Keratinocyte (primary cell): Measurements from ENCODE around the gene POU6F2. TPM values are rescaled to one million over a fixed set of nuclear protein-coding genes. Genes with fewer than 3 reads are reported as not detected.

Experiments
- DNase-seq: peaks from one replicate; pipeline ENCODE4 v3.0.0-alpha.2; 2011; ENCODE audit warnings: low read depth, missing footprints, low spot score
- FAIRE-seq: peaks from 2 replicates; lab custom pipeline; 2011; peaks lifted over from hg19 to GRCh38; lab: Jason Lieb, UNC
- H2AFZ ChIP-seq: 2 replicates; pipeline ENCODE4 v1.6.0; 2012; ENCODE audit warnings: low read length, control low read depth, inconsistent platforms; ENCODE audit not compliant: control insufficient read depth
- H3K27ac ChIP-seq: 2 replicates; pipeline ENCODE4 v1.5.1; 2011; ENCODE audit warnings: low read length; ENCODE audit not compliant: control insufficient read depth, insufficient read depth
- H3K27me3 ChIP-seq: 3 replicates; pipeline ENCODE4 v1.6.0; 2011; ENCODE audit warnings: low read length; ENCODE audit not compliant: control insufficient read depth, insufficient read depth; ENCODE audit errors: extremely low read depth
- H3K36me3 ChIP-seq, 2 experiments: 2 replicates in 1 of 2; 3 replicates in 1 of 2; pipeline ENCODE4 v1.5.1; 2011; ENCODE audit warnings: low read length in 2 of 2, mild to moderate bottlenecking in 1 of 2; ENCODE audit not compliant: control insufficient read depth in 2 of 2, insufficient read depth in 2 of 2; ENCODE audit errors: extremely low read depth in 1 of 2
- H3K4me1 ChIP-seq: 3 replicates; pipeline ENCODE4 v1.5.1; 2011; ENCODE audit warnings: low read length; ENCODE audit not compliant: control insufficient read depth, insufficient read depth; ENCODE audit errors: extremely low read depth
- H3K4me2 ChIP-seq: 3 replicates; pipeline ENCODE4 v1.6.0; 2011; ENCODE audit warnings: low read depth, low read length; ENCODE audit not compliant: control insufficient read depth, insufficient read depth; ENCODE audit errors: extremely low read depth
- H3K4me3 ChIP-seq, 3 experiments: fragments of 200-600 bp in 1 of 3; sonication (generic) in 1 of 3; 2 replicates in 2 of 3; 3 replicates in 1 of 3; pipeline ENCODE4 v1.5.1; 2011 to 2016; ENCODE audit warnings: low read length in 3 of 3, mild to moderate bottlenecking in 3 of 3, control low read depth in 2 of 3, inconsistent platforms in 1 of 3, low read depth in 1 of 3, mixed read lengths in 1 of 3, mixed run types in 1 of 3, moderate library complexity in 1 of 3; ENCODE audit not compliant: control insufficient read depth in 2 of 3, insufficient read depth in 2 of 3; ENCODE audit errors: extremely low read depth in 1 of 3
- H3K79me2 ChIP-seq: 2 replicates; pipeline ENCODE4 v1.6.0; 2012; ENCODE audit warnings: low read length; ENCODE audit not compliant: control insufficient read depth, insufficient read depth
- H3K9ac ChIP-seq: 3 replicates; pipeline ENCODE4 v1.6.0; 2011; ENCODE audit warnings: low read length; ENCODE audit not compliant: control insufficient read depth, insufficient read depth; ENCODE audit errors: extremely low read depth
- H3K9me1 ChIP-seq: 3 replicates; pipeline ENCODE4 v1.6.0; 2011; ENCODE audit warnings: low read length; ENCODE audit not compliant: control insufficient read depth, insufficient read depth; ENCODE audit errors: extremely low read depth
- H3K9me3 ChIP-seq: 2 replicates; pipeline ENCODE4 v1.5.1; 2012; ENCODE audit warnings: low read depth, low read length; ENCODE audit not compliant: control insufficient read depth
- H4K20me1 ChIP-seq: 3 replicates; pipeline ENCODE4 v1.6.0; 2011; ENCODE audit warnings: low read length; ENCODE audit not compliant: control insufficient read depth, insufficient read depth; ENCODE audit errors: extremely low read depth
- EZH2 ChIP-seq: IDR thresholded peaks from one replicate; pipeline ENCODE4 v1.6.1; 2012; ENCODE audit warnings: inconsistent platforms, mild to moderate bottlenecking, low read length, moderate library complexity
- dilution Hi-C: fragments of 300-500 bp; cut with MboI; formaldehyde crosslinking; loops from one replicate; pipeline ENCODE4 v1.7.0; 2020; ENCODE audit warnings: low sequenced_read_pairs; ENCODE audit not compliant: extremely low pct_ligation_motif_present
- polyA plus RNA-seq, 5 experiments: library from polyadenylated mRNA; depleted of rRNA in 3 of 5; stranded (reverse) in 3 of 5; stranded (forward) in 1 of 5; unstranded in 1 of 5; fragments of >200 nt; gene quantifications; 1 replicate in 1 of 5; 2 replicates in 3 of 5; 3 replicates in 1 of 5; pipeline versions ENCODE4 v1.2.1 to v1.2.3, GENCODE V29; 2011 to 2012; ENCODE audit warnings: missing spikeins in 2 of 5, low read depth in 1 of 5, low replicate concordance in 1 of 5
- TF ChIP-seq, protein P1 (sequence below), 3 experiments: IDR thresholded peaks in 1 of 3; conservative IDR thresholded peaks in 1 of 3; optimal IDR thresholded peaks in 1 of 3; 2 replicates in 2 of 3; 3 replicates in 1 of 3; pipeline versions ENCODE3 to v1.5.1; 2011; ENCODE audit warnings: low read length in 3 of 3, mild to moderate bottlenecking in 3 of 3, moderate library complexity in 2 of 3, control low read depth in 1 of 3, inconsistent platforms in 1 of 3; ENCODE audit not compliant: insufficient read depth in 2 of 3; ENCODE audit errors: extremely low read depth in 1 of 3

The POU6F2 gene
- polyA plus RNA-seq, 1 donor (not counting 4 experiments of a cell fraction or from before 2014, with no cell fraction given): not detected

DNA sequence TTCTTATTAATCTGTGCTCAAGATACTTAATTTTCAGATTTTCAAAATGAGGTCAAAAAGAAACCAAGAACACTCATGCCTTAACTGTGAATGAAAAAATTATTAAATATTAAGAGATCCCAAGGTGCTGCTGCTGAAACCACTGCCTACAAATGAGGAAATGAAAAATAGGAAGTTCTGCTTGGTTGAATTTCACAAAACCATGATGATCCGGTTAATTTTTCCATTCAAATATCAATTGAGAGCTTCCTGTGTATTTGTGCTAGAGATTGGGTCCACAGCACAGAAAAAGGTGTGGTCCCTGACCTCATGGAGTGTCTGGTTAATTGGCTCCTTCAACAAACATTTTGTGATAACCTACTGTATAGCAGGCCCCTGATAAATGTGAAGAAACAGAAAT lies 455.8 kb downstream of the POU6F2 start:
- H3K4me3 ChIP-seq: no peak overlapping the region
- H3K9ac ChIP-seq: no peak overlapping the region
- H3K9me1 ChIP-seq: no peaks in the 10 kb centered on the region
- H3K27ac ChIP-seq: no peak overlapping the region
- H3K9me3 ChIP-seq: no peaks in the 10 kb centered on the region
- H4K20me1 ChIP-seq: no peaks in the 10 kb centered on the region
- no peaks in the 10 kb centered on the region for H3K4me1 ChIP-seq
- FAIRE-seq (no peak), DNase-seq (no peak)
- no peaks in the 10 kb centered on the region for H3K79me2 ChIP-seq
- H3K27me3 ChIP-seq: no peaks in the 10 kb centered on the region
- H3K4me2 ChIP-seq: no peak overlapping the region
- dilution Hi-C loops: no loop called here
- TF ChIP-seq, protein P1, sequence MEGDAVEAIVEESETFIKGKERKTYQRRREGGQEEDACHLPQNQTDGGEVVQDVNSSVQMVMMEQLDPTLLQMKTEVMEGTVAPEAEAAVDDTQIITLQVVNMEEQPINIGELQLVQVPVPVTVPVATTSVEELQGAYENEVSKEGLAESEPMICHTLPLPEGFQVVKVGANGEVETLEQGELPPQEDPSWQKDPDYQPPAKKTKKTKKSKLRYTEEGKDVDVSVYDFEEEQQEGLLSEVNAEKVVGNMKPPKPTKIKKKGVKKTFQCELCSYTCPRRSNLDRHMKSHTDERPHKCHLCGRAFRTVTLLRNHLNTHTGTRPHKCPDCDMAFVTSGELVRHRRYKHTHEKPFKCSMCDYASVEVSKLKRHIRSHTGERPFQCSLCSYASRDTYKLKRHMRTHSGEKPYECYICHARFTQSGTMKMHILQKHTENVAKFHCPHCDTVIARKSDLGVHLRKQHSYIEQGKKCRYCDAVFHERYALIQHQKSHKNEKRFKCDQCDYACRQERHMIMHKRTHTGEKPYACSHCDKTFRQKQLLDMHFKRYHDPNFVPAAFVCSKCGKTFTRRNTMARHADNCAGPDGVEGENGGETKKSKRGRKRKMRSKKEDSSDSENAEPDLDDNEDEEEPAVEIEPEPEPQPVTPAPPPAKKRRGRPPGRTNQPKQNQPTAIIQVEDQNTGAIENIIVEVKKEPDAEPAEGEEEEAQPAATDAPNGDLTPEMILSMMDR (optimal IDR thresholded peaks at IDR 0.05 in 1 of 3, IDR thresholded peaks at IDR 0.05 in 1 of 3, conservative IDR thresholded peaks at IDR 0.05 in 1 of 3; ENCODE audit: extremely low read depth in 1 of 3, insufficient read depth in 2 of 3, low read length in 3 of 3): no peak
- no peak for TF ChIP-seq EZH2
- no peak overlapping the region for H2AFZ ChIP-seq
- H3K36me3 ChIP-seq: no peaks in the 10 kb centered on the region

DNA sequence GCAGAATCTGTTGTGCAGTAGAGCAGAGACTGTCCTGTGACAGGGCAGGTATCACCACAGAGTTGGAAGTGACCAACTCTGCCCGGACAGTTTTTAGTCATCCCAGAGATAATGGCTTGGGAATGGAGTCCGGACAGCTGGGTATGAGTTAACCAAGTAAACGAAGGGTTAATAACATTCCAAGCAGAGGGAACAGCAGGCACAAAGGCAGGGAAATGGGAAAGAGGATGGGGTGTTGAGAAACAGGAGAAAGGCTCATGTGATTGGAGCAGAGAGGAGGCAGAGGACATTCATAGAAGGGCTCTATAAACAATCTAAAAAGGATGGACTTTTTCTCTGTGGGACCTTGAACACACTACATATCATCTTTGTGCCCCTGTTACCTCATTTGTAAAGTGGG lies 456.3 kb downstream of the POU6F2 start:
- Histone ChIP-seq H3K9me3 (no peaks in the 10 kb centered on the region), H3K27me3 (no peaks in the 10 kb centered on the region), H2AFZ (no peak overlapping the region), H3K36me3 (no peaks in the 10 kb centered on the region), H3K79me2 (no peaks in the 10 kb centered on the region), H4K20me1 (no peaks in the 10 kb centered on the region), H3K9ac (no peak overlapping the region), H3K9me1 (no peaks in the 10 kb centered on the region), H3K4me1 (no peaks in the 10 kb centered on the region), H3K4me2 (no peak overlapping the region), H3K27ac (no peak overlapping the region), H3K4me3 (no peak overlapping the region)
- TF ChIP-seq EZH2: no peak
- TF ChIP-seq, protein P1 (optimal IDR thresholded peaks at IDR 0.05 in 1 of 3, IDR thresholded peaks at IDR 0.05 in 1 of 3, conservative IDR thresholded peaks at IDR 0.05 in 1 of 3; ENCODE audit: extremely low read depth in 1 of 3, insufficient read depth in 2 of 3, low read length in 3 of 3): no peak
- DNase-seq (no peak), FAIRE-seq (no peak)
- dilution Hi-C loops: no loop called here
